SK-N-SH treated with all-trans-retinoic acid at 6 μM for 48 hours (cell line): Measurements from ENCODE around the gene TSPYL4.

Source experiments
- ATAC-seq: fragments of 200-7000 bp; cut with Tn5 transposase; 3 replicates; pipeline ENCODE4 v1.9.1; 2020; ENCODE audit warnings: mild to moderate bottlenecking, moderate library complexity
- ARNTL ChIP-seq: fragments of 450-650 bp; formaldehyde crosslinking; IDR thresholded peaks from 2 replicates; pipeline ENCODE4 v1.5.0; 2020; ENCODE audit warnings: low read depth, mild to moderate bottlenecking, moderate library complexity, borderline replicate concordance
- BACH2 ChIP-seq: fragments of 250-450 bp; sonication (Bioruptor Pico); IDR thresholded peaks from 2 replicates; pipeline ENCODE4 v1.9.0; 2021; ENCODE audit warnings: mild to moderate bottlenecking, borderline replicate concordance
- CSDC2 ChIP-seq: fragments of 250-450 bp; sonication (Bioruptor Pico); IDR thresholded peaks from 2 replicates; pipeline ENCODE4 v1.5.0; 2020; ENCODE audit warnings: mild to moderate bottlenecking, moderate library complexity
- ESRRG ChIP-seq: fragments of 250-450 bp; sonication (Bioruptor Pico); IDR thresholded peaks from 2 replicates; pipeline ENCODE4 v1.6.1; 2021; ENCODE audit warnings: mild to moderate bottlenecking
- GLIS3 ChIP-seq: fragments of 250-450 bp; sonication (Bioruptor Pico); IDR thresholded peaks from 2 replicates; pipeline ENCODE4 v1.5.0; 2020; ENCODE audit warnings: mild to moderate bottlenecking, moderate library complexity
- ISL1 ChIP-seq: fragments of 250-450 bp; sonication (Bioruptor Pico); IDR thresholded peaks from 2 replicates; pipeline ENCODE4 v2.1.2; 2022; ENCODE audit warnings: mild to moderate bottlenecking, moderate library complexity
- OSR1 ChIP-seq: fragments of 250-450 bp; sonication (Bioruptor Pico); IDR thresholded peaks from 2 replicates; pipeline ENCODE4 v1.8.0; 2022; ENCODE audit warnings: moderate library complexity, mild to moderate bottlenecking, inconsistent platforms
- PPARA ChIP-seq: fragments of 250-450 bp; sonication (Bioruptor Pico); IDR thresholded peaks from 2 replicates; pipeline ENCODE4 v1.5.0; 2020; ENCODE audit warnings: mild to moderate bottlenecking, borderline replicate concordance
- RARB ChIP-seq: fragments of 250-450 bp; sonication (Bioruptor Pico); IDR thresholded peaks from 2 replicates; pipeline ENCODE4 v1.8.0; 2021; ENCODE audit warnings: mild to moderate bottlenecking, moderate library complexity
- SNAI2 ChIP-seq: fragments of 250-450 bp; sonication (Bioruptor Pico); IDR thresholded peaks from 2 replicates; pipeline ENCODE4 v1.5.0; 2020; ENCODE audit warnings: mild to moderate bottlenecking, moderate library complexity
- TCF4 ChIP-seq: fragments of 250-450 bp; sonication (Bioruptor Pico); IDR thresholded peaks from 2 replicates; pipeline ENCODE4 v1.8.0; 2021; ENCODE audit warnings: mild to moderate bottlenecking, moderate library complexity, borderline replicate concordance
- TOX ChIP-seq: fragments of 250-450 bp; sonication (Bioruptor Pico); IDR thresholded peaks from 2 replicates; pipeline ENCODE4 v1.8.0; 2021; ENCODE audit warnings: mild to moderate bottlenecking, moderate library complexity, borderline replicate concordance
- ZC3H10 ChIP-seq: fragments of 250-450 bp; sonication (Bioruptor Pico); IDR thresholded peaks from 2 replicates; pipeline ENCODE4 v1.5.1; 2021; ENCODE audit warnings: mild to moderate bottlenecking, moderate library complexity
- ZFP3 ChIP-seq: fragments of 250-450 bp; sonication (Bioruptor Pico); IDR thresholded peaks from 2 replicates; pipeline ENCODE4 v1.5.0; 2020; ENCODE audit warnings: mild to moderate bottlenecking, moderate library complexity
- ZFP30 ChIP-seq: fragments of 450-650 bp; formaldehyde crosslinking; IDR thresholded peaks from 2 replicates; pipeline ENCODE4 v1.5.0; 2022; ENCODE audit warnings: mild to moderate bottlenecking, moderate library complexity
- ZNF565 ChIP-seq: fragments of 450-650 bp; formaldehyde crosslinking; conservative IDR thresholded peaks from 2 replicates; pipeline ENCODE4 v1.5.0; 2020; ENCODE audit warnings: low read depth, mild to moderate bottlenecking, moderate library complexity
- ZNF70 ChIP-seq: fragments of 450-650 bp; formaldehyde crosslinking; IDR thresholded peaks from 2 replicates; pipeline ENCODE4 v1.5.0; 2020; ENCODE audit warnings: mild to moderate bottlenecking, moderate library complexity
- ZNF8 ChIP-seq: fragments of 450-650 bp; formaldehyde crosslinking; IDR thresholded peaks from 2 replicates; pipeline ENCODE4 v1.5.0; 2020; ENCODE audit warnings: mild to moderate bottlenecking, moderate library complexity
- TF ChIP-seq, protein P1 (sequence below): fragments of 250-450 bp; sonication (Bioruptor Pico); IDR thresholded peaks from 2 replicates; pipeline ENCODE4 v1.5.1; 2021; ENCODE audit warnings: mild to moderate bottlenecking, moderate library complexity
- TF ChIP-seq, protein P2 (sequence below): fragments of 250-450 bp; sonication (Bioruptor Pico); IDR thresholded peaks from 2 replicates; pipeline ENCODE4 v1.8.0; 2021; ENCODE audit warnings: low read depth, mild to moderate bottlenecking, moderate library complexity, borderline replicate concordance
- TF ChIP-seq, protein P3 (sequence below): fragments of 250-450 bp; sonication (Bioruptor Pico); IDR thresholded peaks from 2 replicates; pipeline ENCODE4 v1.5.0; 2020; ENCODE audit warnings: mild to moderate bottlenecking, moderate library complexity
- TF ChIP-seq, protein P4 (sequence below): fragments of 250-450 bp; sonication (Bioruptor Pico); IDR thresholded peaks from 2 replicates; pipeline ENCODE4 v1.5.1; 2020; ENCODE audit warnings: low read depth, mild to moderate bottlenecking, moderate library complexity

TSPYL4 gene

DNA sequence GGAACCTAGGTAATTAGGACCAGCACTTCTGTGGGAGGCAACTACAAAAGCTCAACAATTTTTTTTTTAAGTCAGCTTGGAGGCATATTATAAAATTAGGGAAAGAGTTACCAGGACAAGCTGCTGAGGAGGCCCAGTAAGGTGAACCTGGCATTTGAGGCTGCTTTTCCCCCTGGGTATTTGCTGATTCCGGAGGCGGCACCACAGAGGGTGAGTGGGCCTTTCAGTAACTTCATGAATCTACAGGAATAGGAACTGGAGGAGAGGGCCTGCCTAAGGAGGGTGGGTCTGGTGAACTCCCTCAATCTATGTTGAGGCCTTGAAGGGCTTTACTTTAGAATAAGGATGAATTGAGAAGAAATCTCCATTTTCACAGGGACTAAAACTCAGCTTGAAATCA, 14.6 kb downstream of the TSPYL4 start:
- TF ChIP-seq ISL1 (CRISPR knock-in tag) (no peak), OSR1 (CRISPR knock-in tag) (no peak), TOX (CRISPR knock-in tag) (no peak), PPARA (CRISPR knock-in tag) (no peak), CSDC2 (CRISPR knock-in tag) (no peak), ZC3H10 (CRISPR knock-in tag) (no peak), TCF4 (CRISPR knock-in tag) (no peak), GLIS3 (CRISPR knock-in tag) (no peak), ZFP30 (CRISPR knock-in tag) (no peak), BACH2 (CRISPR knock-in tag) (no peak), ZNF565 (no peak)
- no peak for ATAC-seq

DNA sequence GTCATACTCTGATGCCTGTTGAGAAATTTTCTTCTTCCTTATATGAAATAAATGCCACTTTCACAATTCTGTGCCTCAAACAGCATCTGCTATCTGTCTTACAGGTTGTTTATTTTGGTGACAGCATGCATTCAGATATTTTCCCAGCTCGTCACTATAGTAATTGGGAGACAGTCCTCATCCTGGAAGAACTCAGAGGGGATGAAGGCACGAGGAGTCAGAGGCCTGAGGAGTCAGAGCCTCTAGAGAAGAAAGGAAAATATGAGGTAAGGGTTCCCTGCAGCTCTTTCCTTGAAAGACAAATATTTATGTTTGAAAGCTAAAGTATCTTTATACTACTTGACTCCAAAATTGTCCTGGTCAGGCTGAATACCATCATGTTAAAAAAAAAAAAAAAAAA, 15.8 kb downstream of the TSPYL4 start:
- ATAC-seq: no peak
- TF ChIP-seq ZNF8 (no peak), SNAI2 (CRISPR knock-in tag) (no peak), TCF4 (CRISPR knock-in tag) (no peak), GLIS3 (CRISPR knock-in tag) (no peak), ZC3H10 (CRISPR knock-in tag) (no peak), ZFP3 (CRISPR knock-in tag) (no peak), CSDC2 (CRISPR knock-in tag) (no peak), ZFP30 (CRISPR knock-in tag) (no peak), RARB (CRISPR knock-in tag) (no peak), ARNTL (CRISPR knock-in tag) (no peak), BACH2 (CRISPR knock-in tag) (no peak), TOX (CRISPR knock-in tag) (no peak), ESRRG (no peak), ZNF70 (no peak), PPARA (CRISPR knock-in tag) (no peak), OSR1 (CRISPR knock-in tag) (no peak)
- TF ChIP-seq, protein P1, sequence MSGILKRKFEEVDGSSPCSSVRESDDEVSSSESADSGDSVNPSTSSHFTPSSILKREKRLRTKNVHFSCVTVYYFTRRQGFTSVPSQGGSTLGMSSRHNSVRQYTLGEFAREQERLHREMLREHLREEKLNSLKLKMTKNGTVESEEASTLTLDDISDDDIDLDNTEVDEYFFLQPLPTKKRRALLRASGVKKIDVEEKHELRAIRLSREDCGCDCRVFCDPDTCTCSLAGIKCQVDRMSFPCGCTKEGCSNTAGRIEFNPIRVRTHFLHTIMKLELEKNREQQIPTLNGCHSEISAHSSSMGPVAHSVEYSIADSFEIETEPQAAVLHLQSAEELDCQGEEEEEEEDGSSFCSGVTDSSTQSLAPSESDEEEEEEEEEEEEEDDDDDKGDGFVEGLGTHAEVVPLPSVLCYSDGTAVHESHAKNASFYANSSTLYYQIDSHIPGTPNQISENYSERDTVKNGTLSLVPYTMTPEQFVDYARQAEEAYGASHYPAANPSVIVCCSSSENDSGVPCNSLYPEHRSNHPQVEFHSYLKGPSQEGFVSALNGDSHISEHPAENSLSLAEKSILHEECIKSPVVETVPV (CRISPR knock-in tag): no peak
- TF ChIP-seq, protein P2, sequence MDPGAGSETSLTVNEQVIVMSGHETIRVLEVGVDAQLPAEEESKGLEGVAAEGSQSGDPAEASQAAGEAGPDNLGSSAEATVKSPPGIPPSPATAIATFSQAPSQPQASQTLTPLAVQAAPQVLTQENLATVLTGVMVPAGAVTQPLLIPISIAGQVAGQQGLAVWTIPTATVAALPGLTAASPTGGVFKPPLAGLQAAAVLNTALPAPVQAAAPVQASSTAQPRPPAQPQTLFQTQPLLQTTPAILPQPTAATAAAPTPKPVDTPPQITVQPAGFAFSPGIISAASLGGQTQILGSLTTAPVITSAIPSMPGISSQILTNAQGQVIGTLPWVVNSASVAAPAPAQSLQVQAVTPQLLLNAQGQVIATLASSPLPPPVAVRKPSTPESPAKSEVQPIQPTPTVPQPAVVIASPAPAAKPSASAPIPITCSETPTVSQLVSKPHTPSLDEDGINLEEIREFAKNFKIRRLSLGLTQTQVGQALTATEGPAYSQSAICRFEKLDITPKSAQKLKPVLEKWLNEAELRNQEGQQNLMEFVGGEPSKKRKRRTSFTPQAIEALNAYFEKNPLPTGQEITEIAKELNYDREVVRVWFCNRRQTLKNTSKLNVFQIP (CRISPR knock-in tag): no peak
- TF ChIP-seq, protein P3, sequence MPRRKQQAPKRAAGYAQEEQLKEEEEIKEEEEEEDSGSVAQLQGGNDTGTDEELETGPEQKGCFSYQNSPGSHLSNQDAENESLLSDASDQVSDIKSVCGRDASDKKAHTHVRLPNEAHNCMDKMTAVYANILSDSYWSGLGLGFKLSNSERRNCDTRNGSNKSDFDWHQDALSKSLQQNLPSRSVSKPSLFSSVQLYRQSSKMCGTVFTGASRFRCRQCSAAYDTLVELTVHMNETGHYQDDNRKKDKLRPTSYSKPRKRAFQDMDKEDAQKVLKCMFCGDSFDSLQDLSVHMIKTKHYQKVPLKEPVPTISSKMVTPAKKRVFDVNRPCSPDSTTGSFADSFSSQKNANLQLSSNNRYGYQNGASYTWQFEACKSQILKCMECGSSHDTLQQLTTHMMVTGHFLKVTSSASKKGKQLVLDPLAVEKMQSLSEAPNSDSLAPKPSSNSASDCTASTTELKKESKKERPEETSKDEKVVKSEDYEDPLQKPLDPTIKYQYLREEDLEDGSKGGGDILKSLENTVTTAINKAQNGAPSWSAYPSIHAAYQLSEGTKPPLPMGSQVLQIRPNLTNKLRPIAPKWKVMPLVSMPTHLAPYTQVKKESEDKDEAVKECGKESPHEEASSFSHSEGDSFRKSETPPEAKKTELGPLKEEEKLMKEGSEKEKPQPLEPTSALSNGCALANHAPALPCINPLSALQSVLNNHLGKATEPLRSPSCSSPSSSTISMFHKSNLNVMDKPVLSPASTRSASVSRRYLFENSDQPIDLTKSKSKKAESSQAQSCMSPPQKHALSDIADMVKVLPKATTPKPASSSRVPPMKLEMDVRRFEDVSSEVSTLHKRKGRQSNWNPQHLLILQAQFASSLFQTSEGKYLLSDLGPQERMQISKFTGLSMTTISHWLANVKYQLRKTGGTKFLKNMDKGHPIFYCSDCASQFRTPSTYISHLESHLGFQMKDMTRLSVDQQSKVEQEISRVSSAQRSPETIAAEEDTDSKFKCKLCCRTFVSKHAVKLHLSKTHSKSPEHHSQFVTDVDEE (CRISPR knock-in tag): no peak
- TF ChIP-seq, protein P4, sequence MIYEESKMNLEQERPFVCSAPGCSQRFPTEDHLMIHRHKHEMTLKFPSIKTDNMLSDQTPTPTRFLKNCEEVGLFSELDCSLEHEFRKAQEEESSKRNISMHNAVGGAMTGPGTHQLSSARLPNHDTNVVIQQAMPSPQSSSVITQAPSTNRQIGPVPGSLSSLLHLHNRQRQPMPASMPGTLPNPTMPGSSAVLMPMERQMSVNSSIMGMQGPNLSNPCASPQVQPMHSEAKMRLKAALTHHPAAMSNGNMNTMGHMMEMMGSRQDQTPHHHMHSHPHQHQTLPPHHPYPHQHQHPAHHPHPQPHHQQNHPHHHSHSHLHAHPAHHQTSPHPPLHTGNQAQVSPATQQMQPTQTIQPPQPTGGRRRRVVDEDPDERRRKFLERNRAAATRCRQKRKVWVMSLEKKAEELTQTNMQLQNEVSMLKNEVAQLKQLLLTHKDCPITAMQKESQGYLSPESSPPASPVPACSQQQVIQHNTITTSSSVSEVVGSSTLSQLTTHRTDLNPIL: no peak
- TF ChIP-seq, all 23 proteins: peak for 0

DNA sequence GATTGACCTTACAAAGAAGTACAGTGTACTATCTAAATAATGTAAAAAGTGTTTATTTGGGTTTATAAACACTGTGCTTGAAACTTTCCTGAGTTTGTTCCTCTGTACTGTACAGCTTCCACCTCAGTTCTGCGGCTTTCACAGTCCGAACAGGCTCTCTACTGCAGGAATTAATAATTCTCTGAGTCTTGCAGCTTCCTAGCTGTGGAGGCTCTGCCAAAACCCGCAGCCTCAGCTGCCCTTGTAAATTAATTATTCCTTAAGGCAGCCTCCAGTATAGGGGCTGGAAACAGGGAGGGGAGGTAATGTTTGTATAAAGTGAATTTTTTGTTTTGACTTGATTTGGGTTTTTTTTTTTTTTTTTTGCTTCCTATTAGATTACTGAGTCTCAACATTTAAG, 19.2 kb downstream of the TSPYL4 start:
- no peak for TF ChIP-seq ARNTL (CRISPR knock-in tag)
- TF ChIP-seq RARB (CRISPR knock-in tag): no peak
- no peak for TF ChIP-seq ESRRG
- TF ChIP-seq ISL1 (CRISPR knock-in tag): no peak
- no peak for TF ChIP-seq ZNF565
- TF ChIP-seq ZNF8: no peak
- no peak for TF ChIP-seq TCF4 (CRISPR knock-in tag)
- no peak for TF ChIP-seq GLIS3 (CRISPR knock-in tag)
- ATAC-seq: no peak
